D721Med (cell line): ENCODE measurements around the gene SNX2.

Source experiments
- DNase-seq: peaks from one replicate; pipeline ENCODE4 v3.0.0; 2011; ENCODE audit warnings: low spot score; ENCODE audit not compliant: insufficient read length
- FAIRE-seq: peaks from 2 replicates; lab custom pipeline; 2011; peaks lifted over from hg19 to GRCh38; lab: Jason Lieb, UNC
- TF ChIP-seq, protein P1 (sequence below): IDR thresholded peaks from 2 replicates; pipeline ENCODE4 v1.5.1; 2012; ENCODE audit warnings: mild to moderate bottlenecking, control low read depth; ENCODE audit not compliant: insufficient read depth; ENCODE audit errors: missing control alignments

SNX2 gene

GRCh38 chr5:122741681-122742080, 33.2 kb upstream of the SNX2 start:
- TF ChIP-seq, protein P1, sequence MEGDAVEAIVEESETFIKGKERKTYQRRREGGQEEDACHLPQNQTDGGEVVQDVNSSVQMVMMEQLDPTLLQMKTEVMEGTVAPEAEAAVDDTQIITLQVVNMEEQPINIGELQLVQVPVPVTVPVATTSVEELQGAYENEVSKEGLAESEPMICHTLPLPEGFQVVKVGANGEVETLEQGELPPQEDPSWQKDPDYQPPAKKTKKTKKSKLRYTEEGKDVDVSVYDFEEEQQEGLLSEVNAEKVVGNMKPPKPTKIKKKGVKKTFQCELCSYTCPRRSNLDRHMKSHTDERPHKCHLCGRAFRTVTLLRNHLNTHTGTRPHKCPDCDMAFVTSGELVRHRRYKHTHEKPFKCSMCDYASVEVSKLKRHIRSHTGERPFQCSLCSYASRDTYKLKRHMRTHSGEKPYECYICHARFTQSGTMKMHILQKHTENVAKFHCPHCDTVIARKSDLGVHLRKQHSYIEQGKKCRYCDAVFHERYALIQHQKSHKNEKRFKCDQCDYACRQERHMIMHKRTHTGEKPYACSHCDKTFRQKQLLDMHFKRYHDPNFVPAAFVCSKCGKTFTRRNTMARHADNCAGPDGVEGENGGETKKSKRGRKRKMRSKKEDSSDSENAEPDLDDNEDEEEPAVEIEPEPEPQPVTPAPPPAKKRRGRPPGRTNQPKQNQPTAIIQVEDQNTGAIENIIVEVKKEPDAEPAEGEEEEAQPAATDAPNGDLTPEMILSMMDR, result no peak
- DNase-seq, result no peak
- FAIRE-seq, result no peak

- no peak for DNase-seq
- TF ChIP-seq, protein P1, result no peak
- FAIRE-seq, result no peak
These were observed 31.6 kb upstream of the SNX2 start for GRCh38 chr5:122743261-122743660.

- TF ChIP-seq, protein P1, result no peak
- FAIRE-seq (no peak), DNase-seq (no peak)
These were observed 29.3 kb upstream of the SNX2 start for GRCh38 chr5:122745597-122745996.

DNA sequence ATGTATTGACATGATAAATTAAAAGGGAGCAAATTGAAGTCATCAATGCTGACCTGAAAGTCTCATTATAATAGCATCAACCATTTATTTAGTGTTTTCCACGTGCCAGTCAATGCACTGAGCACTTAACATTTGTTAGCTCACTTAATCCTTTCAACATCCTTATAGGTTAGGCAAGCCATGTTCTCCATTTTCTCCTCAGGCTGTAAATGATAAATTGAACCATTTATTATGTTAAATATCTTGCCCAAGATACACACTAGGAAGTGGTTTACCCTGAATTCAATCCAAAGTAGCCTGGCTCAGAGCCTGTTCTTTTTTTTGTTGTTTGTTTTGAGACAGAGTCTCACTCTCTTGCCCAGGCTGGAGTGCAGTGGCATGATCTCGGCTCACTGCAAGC, 25.0 kb upstream of the SNX2 start:
- TF ChIP-seq, protein P1, result no peak
- FAIRE-seq, result no peak
- no peak for DNase-seq

DNA sequence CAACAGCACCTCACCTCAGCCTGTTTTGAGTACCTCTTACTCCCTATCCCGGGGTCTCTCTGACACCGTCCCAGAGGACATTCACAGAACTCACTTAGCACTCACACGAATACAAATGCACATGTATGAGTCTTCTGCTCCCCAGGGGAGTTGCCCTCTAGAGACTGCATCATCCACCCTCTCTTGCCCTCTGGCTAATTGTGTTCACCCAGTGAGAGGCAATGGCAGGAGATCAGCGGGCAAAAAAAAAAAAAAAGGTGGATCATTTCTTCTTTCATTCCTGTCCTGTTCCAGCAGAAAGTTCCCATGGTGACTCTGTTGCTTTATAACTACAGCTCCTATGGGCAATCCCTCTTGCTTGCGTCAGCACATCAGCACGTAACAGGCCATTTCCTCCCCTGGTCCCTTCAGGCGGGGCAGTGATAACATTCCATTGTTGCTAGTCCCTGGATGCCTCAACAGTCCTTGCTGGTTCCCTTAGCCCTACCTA, 23.5 kb upstream of the SNX2 start:
- DNase-seq, result no peak
- TF ChIP-seq, protein P1, result no peak
- FAIRE-seq, result no peak

- TF ChIP-seq, protein P1, result no peak
- DNase-seq, result no peak
- no peak for FAIRE-seq
These were observed 21.4 kb upstream of the SNX2 start for GRCh38 chr5:122753500-122753899.

- DNase-seq (no peak), FAIRE-seq (no peak)
- TF ChIP-seq, protein P1, result no peak
These were observed 19.1 kb upstream of the SNX2 start for GRCh38 chr5:122755783-122756182.
